ENCODE measurements around the gene CYP27A1.

DNA sequence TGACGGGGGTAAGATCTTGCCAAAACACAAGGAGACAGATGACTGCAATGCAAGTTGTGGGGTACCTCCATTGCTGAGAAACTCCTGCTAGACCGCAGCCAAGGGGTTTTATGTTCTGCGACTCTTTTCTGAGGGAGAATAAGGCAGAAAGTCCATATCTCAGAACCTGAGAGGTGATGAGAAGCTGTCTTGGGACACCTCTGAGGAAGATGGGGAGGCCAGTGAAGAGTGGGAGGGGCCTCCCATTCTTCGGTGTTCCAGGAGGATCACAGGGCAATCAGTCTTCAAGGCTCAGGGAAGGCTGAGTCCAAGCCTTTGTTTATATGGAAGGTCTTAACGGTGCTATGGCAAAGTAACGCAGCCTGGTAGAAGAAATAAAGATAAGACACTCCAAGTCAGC, 18.0 kb downstream of the CYP27A1 start:
- TF ChIP-seq, protein P1, sequence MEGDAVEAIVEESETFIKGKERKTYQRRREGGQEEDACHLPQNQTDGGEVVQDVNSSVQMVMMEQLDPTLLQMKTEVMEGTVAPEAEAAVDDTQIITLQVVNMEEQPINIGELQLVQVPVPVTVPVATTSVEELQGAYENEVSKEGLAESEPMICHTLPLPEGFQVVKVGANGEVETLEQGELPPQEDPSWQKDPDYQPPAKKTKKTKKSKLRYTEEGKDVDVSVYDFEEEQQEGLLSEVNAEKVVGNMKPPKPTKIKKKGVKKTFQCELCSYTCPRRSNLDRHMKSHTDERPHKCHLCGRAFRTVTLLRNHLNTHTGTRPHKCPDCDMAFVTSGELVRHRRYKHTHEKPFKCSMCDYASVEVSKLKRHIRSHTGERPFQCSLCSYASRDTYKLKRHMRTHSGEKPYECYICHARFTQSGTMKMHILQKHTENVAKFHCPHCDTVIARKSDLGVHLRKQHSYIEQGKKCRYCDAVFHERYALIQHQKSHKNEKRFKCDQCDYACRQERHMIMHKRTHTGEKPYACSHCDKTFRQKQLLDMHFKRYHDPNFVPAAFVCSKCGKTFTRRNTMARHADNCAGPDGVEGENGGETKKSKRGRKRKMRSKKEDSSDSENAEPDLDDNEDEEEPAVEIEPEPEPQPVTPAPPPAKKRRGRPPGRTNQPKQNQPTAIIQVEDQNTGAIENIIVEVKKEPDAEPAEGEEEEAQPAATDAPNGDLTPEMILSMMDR (IDR thresholded peaks at IDR 0.05 in 8 of 11, conservative IDR thresholded peaks at IDR 0.05 in 3 of 11): no peak
- no peak for TF ChIP-seq POLR2A (IDR thresholded peaks at IDR 0.05)
- no peak for TF ChIP-seq POLR2AphosphoS5 (IDR thresholded peaks at IDR 0.05)
